Colonic mucosa (tissue), 4 donors: ENCODE measurements around the gene MCFD2. TPM values are rescaled to one million over a fixed set of nuclear protein-coding genes. Genes with fewer than 3 reads are reported as not detected.
A peak's percentile ranks its signal among the peaks of the same experiment; 100 is the strongest.

ENCODE experiments used
- DNase-seq: peaks from one replicate; pipeline ENCODE4 v3.0.0-alpha.2; 2020
- H3K27ac ChIP-seq: fragments of 200-600 bp; one replicate; pipeline ENCODE4 v1.8.0; 2021
- H3K27me3 ChIP-seq: fragments of 200-600 bp; one replicate; pipeline ENCODE4 v1.8.0; 2021
- H3K36me3 ChIP-seq: fragments of 200-600 bp; one replicate; pipeline ENCODE4 v1.8.0; 2021
- H3K4me1 ChIP-seq: fragments of 200-600 bp; one replicate; pipeline ENCODE4 v1.8.0; 2021; ENCODE audit warnings: mild to moderate bottlenecking
- H3K4me3 ChIP-seq: fragments of 200-600 bp; one replicate; pipeline ENCODE4 v1.8.0; 2021
- H3K9ac ChIP-seq, 2 donors: one replicate each; pipeline ENCODE4 v1.7.0; 2013; ENCODE audit warnings: control low read depth in 2 of 2, low read depth in 2 of 2, low read length in 2 of 2
- H3K9me3 ChIP-seq: fragments of 200-600 bp; one replicate; pipeline ENCODE4 v1.8.0; 2021
- CTCF ChIP-seq: fragments of 200-600 bp; IDR thresholded peaks from one replicate; pipeline ENCODE4 v1.8.0; 2022; ENCODE audit warnings: antibody characterized with exemption, mild to moderate bottlenecking
- intact Hi-C: fragments of 100-400 bp; cut with DNase I; formaldehyde crosslinking; loops from one replicate; pipeline ENCODE4 v1.14.1; 2022
- total RNA-seq, 2 donors: library from RNA; stranded (reverse); fragmentation: NEBNext Ultra II Directional in 1 of 2; extraction: Animal tissue kit (Norgen Biotek cat#: 25700) in 1 of 2; gene quantifications; one replicate each; pipeline ENCODE4 v1.2.1, GENCODE V29; 2021
- donor health status: healthy.
- donor health status: DM: no; HTN: no; CAD: no.
- donor health status: DM: no; HTN: no; CAD: no.

The MCFD2 gene
- total RNA-seq, 2 donors from 2014 or later: 44.0 to 54.8 TPM

- H3K36me3 ChIP-seq: no peaks in the 10 kb centered on the region
- peaks cover 2% of the 10 kb centered on the region for H3K4me1 ChIP-seq
- DNase-seq: no peak
- no peaks in the 10 kb centered on the region for H3K27me3 ChIP-seq
- no peak overlapping the region for H3K4me3 ChIP-seq
- H3K9me3 ChIP-seq: no peaks in the 10 kb centered on the region
- no peak overlapping the region for H3K27ac ChIP-seq
- TF ChIP-seq CTCF: no peak
- H3K9ac ChIP-seq: no peak overlapping the region
- intact Hi-C loops: no loop called here
These were observed 45.4 kb downstream of the MCFD2 start for GRCh38 chr2:46870051-46870839.

GRCh38 chr2:46869621-46870020 is 46.0 kb downstream of the MCFD2 start:
- Histone ChIP-seq H3K27ac (no peak overlapping the region), H3K9ac (no peak overlapping the region), H3K36me3 (no peaks in the 10 kb centered on the region), H3K27me3 (no peaks in the 10 kb centered on the region), H3K9me3 (no peaks in the 10 kb centered on the region), H3K4me1 (peaks cover 2% of the 10 kb centered on the region), H3K4me3 (no peak overlapping the region)
- intact Hi-C loops: no loop called here
- no peak for TF ChIP-seq CTCF
- DNase-seq: no peak

GRCh38 chr2:46866770-46867246 is 48.8 kb downstream of the MCFD2 start:
- Histone ChIP-seq H3K4me1 (peaks cover 2% of the 10 kb centered on the region), H3K36me3 (no peaks in the 10 kb centered on the region), H3K27me3 (no peaks in the 10 kb centered on the region), H3K9me3 (no peaks in the 10 kb centered on the region), H3K4me3 (no peak overlapping the region), H3K27ac (peak overlapping the region; percentile 74), H3K9ac (peak overlapping the region in 1 of 2 donors; percentile 43)
- peak; percentile 80 for DNase-seq
- intact Hi-C loops: no loop called here
- no peak for TF ChIP-seq CTCF

DNA sequence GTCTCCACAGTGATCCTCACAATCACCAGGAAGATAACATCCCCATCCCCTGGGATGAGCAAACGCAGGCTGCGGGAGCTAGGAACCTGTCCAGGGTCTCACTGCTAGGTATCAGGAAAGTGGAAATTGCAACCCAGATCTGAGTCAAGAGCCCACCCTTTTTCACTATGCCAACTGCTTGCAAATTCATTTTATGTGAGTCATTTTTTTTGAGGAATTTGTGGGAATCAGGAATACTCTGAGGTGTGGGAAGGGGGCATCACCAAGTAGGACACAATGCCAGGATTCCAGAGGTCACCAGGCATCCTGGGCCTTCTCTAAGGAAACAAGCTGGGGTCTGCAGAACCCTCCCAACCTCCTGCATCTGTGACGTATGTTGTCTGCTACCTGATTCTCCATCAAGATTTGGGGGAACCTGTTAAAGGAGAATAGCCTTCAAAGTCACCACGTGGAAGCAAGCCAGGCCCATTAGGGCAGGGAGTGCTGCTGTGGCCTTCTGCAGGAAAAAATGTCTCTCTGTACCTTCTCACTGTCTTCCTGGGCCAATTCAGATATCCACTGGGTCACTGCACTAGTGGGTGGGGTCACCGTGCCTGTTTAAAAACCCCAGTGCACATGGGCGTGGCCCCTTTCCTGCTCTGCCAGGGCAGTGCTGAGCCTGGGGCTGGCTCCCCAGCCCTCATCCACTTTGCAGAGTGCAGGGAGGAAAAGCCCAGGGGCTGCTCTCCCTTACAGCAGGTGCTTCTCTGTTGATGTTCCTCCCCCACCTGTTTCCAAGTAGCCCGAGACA is 50.2 kb downstream of the MCFD2 start:
- H3K4me3 ChIP-seq: no peak overlapping the region
- no peak for TF ChIP-seq CTCF
- peaks cover 2% of the 10 kb centered on the region for H3K4me1 ChIP-seq
- no peak overlapping the region for H3K9ac ChIP-seq
- H3K27ac ChIP-seq: peak overlapping the region; percentile 74
- no peaks in the 10 kb centered on the region for H3K9me3 ChIP-seq
- no peaks in the 10 kb centered on the region for H3K27me3 ChIP-seq
- DNase-seq: peak; percentile 73
- no peaks in the 10 kb centered on the region for H3K36me3 ChIP-seq
- intact Hi-C loops: no loop called here

GRCh38 chr2:46863882-46864281 is 51.7 kb downstream of the MCFD2 start:
- intact Hi-C loops: no loop called here
- Histone ChIP-seq H3K27me3 (no peaks in the 10 kb centered on the region), H3K36me3 (no peaks in the 10 kb centered on the region), H3K27ac (no peak overlapping the region), H3K4me1 (peaks cover 2% of the 10 kb centered on the region), H3K4me3 (no peak overlapping the region), H3K9me3 (no peaks in the 10 kb centered on the region), H3K9ac (no peak overlapping the region)
- no peak for TF ChIP-seq CTCF
- DNase-seq: no peak
